Measurements from ENCODE around the gene FNDC3B.

The FNDC3B gene

DNA sequence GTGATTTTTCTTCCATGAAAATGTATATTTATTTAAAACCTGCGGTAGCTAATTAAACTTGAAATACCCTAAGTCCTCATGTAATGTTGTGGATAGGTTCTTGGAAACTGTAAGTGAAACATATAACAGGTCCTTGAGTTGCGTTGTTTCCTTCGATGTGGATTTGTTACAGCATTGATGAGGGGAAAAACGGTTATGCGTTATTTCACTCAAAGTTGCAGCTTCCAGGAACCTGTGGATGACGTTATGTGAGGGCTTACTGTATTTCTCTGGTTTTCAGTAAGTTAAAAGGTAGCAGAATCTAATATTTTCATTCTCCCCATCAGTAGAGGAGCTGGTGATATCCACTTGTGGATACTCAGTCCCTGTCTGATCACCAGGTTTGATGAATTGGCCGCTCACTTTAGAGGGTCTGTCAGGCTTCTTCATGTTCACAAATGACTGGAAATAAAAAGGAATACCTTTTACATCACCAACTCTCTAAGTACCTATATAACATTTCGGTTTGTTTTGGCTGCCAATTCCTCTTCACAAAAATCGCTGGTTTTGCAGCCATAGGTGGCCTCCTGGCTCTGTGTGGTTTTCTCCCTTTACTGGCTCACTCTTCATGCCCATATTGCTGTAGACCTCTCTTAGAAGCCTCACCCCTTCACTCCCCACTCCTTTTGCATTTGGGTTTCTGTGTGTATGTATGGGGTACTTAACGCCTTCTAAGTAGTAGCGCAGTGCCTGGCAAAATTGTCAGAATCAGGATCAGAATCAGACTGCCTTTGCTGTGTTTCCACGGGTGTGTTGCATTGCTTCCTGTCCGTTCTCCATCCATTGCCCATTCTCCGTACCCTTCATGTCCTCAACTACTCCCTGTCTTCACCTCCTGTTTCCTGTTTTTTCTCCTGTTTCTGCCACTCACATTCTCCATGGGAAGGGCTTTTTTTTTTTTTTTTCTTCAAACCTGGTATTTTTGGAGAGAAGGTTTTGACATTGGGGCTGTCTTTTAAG lies 112.6 kb downstream of the FNDC3B start:
- Histone ChIP-seq H3K27ac (ENCODE audit: low read depth, low read length) (peak overlapping the region; percentile 96), H3K4me1 (ENCODE audit: control insufficient read depth in 5 of 5, insufficient read depth in 5 of 5, low read length in 5 of 5) (peaks cover 16 to 47% (median 40%) of the 10 kb centered on the region in 5 donors), H3K36me3 (ENCODE audit: control insufficient read depth in 5 of 5, insufficient read depth in 5 of 5, low read length in 5 of 5) (peaks cover 0 to 7% (median 0%) of the 10 kb centered on the region in 5 donors), H3K27me3 (ENCODE audit: control insufficient read depth in 5 of 5, insufficient read depth in 4 of 5, low read length in 5 of 5) (no peaks in the 10 kb centered on the region), H3K4me3 (ENCODE audit: low read depth in 1 of 5, low read length in 5 of 5) (no peak overlapping the region), H3K9me3 (ENCODE audit: control insufficient read depth in 5 of 5, low read length in 5 of 5) (no peaks in the 10 kb centered on the region), H3K9ac (ENCODE audit: low read length in 5 of 5) (peak overlapping the region in 2 of 5 donors; percentile 59 to 64)

DNA sequence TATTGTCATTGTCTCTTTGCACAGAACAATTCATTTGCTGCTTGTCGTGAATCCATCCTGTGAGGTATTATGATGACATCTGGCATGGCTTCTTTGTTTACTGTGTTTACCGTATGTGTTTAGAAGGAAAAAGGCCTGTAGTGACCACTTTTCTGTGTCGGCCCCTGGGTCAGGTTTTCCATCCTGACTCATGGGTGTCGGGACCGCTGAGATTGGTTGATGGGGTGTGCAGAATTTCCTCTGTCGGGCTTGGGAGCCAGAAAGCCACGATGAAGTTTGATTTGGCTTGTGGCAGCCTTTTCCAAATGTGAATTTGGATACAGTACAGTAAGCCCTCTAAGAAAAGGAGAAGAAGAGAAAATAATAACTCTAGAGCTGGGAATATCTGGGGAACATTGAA lies 113.5 kb downstream of the FNDC3B start:
- H3K27me3 ChIP-seq (ENCODE audit: control insufficient read depth in 5 of 5, insufficient read depth in 4 of 5, low read length in 5 of 5): no peaks in the 10 kb centered on the region
- peaks cover 0 to 7% (median 0%) of the 10 kb centered on the region in 5 donors for H3K36me3 ChIP-seq (ENCODE audit: control insufficient read depth in 5 of 5, insufficient read depth in 5 of 5, low read length in 5 of 5)
- peak overlapping the region; percentile 96 for H3K27ac ChIP-seq (ENCODE audit: low read depth, low read length)
- H3K4me1 ChIP-seq (ENCODE audit: control insufficient read depth in 5 of 5, insufficient read depth in 5 of 5, low read length in 5 of 5): peaks cover 16 to 54% (median 43%) of the 10 kb centered on the region in 5 donors
- no peaks in the 10 kb centered on the region for H3K9me3 ChIP-seq (ENCODE audit: control insufficient read depth in 5 of 5, low read length in 5 of 5)
- peak overlapping the region in 3 of 5 donors; percentile 19 to 64 (median 59) for H3K9ac ChIP-seq (ENCODE audit: low read length in 5 of 5)
- H3K4me3 ChIP-seq (ENCODE audit: low read depth in 1 of 5, low read length in 5 of 5): peak overlapping the region in 1 of 5 donors; percentile 40

DNA sequence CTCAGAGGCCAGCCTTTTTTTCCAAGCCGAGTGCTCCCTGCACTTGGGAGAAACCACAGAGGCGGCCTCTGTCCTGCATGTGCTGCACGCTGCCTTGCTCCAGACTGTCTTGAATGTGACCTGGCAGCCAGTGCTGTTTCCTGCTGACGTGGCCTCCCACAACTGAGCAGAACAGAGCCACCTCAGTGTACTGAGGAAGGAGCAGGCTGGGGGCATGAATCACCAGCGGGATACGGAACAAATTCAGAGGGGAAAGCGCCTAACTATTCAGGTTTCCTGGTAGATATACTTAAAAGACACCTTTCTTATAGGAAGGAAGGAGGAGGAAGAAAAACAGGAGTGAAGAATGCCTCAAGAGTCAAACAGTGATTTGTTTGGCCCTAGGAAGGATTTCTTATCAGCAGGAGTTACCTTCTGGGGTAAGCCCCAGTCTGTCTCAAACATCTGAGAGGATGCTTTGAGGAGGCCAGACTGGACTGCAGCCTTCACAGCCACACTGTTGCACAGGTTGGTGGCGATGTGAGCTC lies 114.0 kb downstream of the FNDC3B start:
- Histone ChIP-seq H3K9ac (ENCODE audit: low read length in 5 of 5) (peak overlapping the region in 4 of 5 donors; percentile 54 to 87 (median 78)), H3K4me1 (ENCODE audit: control insufficient read depth in 5 of 5, insufficient read depth in 5 of 5, low read length in 5 of 5) (peaks cover 16 to 54% (median 43%) of the 10 kb centered on the region in 5 donors), H3K9me3 (ENCODE audit: control insufficient read depth in 5 of 5, low read length in 5 of 5) (no peaks in the 10 kb centered on the region), H3K4me3 (ENCODE audit: low read depth in 1 of 5, low read length in 5 of 5) (peak overlapping the region in 2 of 5 donors; percentile 32 to 40), H3K36me3 (ENCODE audit: control insufficient read depth in 5 of 5, insufficient read depth in 5 of 5, low read length in 5 of 5) (peaks cover 0 to 7% (median 0%) of the 10 kb centered on the region in 5 donors), H3K27ac (ENCODE audit: low read depth, low read length) (peak overlapping the region; percentile 96), H3K27me3 (ENCODE audit: control insufficient read depth in 5 of 5, insufficient read depth in 4 of 5, low read length in 5 of 5) (no peaks in the 10 kb centered on the region)

DNA sequence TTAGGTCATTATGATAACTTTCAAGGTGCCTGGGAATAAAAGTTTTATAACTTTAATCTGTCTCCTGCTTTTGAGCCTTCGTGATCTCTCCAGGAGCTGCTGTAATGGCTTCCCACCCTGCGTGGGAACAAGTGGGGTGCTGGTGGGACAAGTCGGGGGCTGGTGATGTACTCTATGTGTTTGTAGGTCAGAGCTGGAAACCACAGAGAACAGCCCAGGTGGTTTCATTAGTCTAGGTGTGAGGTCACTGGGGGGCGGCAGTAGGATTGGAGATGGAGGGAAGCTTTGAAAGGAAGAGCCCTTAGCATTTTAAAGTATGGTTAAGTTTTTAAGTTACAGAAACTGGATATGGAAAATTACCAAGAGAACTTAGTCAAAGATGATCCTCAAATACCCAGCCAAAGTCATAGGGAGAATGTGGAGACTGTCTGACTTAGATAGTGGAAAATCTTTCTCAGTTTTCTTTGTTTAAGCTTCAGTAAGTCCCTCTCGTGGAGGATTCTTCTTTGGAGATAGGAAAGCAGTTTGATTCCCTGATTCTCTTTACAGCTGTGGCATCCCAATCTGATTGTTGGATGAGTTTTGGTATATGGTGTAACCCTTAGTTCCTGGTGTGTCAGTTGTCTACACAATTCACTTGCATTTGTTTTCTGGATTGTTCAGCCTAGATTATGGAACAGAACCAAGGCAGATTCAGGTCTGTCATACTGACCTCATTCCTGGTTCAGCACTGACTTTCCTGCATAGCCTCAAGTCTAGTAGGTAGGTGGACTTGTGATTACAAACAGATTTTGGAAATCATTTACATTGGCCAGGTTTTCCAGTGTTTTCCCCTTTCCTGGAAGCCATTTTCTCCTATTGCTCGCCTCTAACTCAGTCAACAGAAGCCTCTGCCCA lies 115.6 kb downstream of the FNDC3B start:
- peaks cover 17 to 61% (median 48%) of the 10 kb centered on the region in 5 donors for H3K4me1 ChIP-seq (ENCODE audit: control insufficient read depth in 5 of 5, insufficient read depth in 5 of 5, low read length in 5 of 5)

DNA sequence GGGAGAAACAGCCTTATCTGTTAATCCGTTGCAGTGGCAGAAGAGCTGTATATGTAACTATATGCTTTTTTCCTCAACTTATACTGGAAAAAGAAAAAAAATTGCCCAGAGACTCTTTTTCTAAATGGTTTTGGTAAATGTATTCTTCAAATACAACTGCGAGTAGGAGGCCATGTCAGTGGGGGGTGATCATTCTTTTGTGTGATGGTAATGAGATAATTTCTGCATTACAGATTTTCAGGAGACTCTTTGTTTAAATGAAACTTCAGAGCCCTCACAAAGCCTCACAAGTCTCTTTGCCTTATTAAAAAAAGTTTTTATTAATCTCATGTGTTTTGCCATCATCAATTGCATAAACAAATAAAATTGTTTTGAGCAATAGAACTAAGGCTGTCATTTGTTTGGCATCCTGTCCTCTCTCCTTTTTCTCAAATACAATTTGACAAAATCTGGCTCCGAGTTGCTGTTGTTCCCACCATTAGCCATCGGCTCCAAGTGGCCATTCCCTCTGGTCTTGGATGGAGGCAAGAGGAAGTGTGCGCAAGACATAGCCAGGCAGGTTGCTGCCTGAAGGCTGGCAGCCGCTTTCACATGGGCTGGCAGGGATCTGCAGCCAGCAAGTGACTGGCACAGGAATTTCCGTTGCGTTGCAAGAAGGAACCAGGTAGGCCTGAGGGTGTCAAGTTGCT lies 116.7 kb downstream of the FNDC3B start:
- Histone ChIP-seq H3K4me3 (ENCODE audit: low read depth in 1 of 5, low read length in 5 of 5) (no peak overlapping the region), H3K9me3 (ENCODE audit: control insufficient read depth in 5 of 5, low read length in 5 of 5) (no peaks in the 10 kb centered on the region), H3K27ac (ENCODE audit: low read depth, low read length) (peak overlapping the region; percentile 96), H3K4me1 (ENCODE audit: control insufficient read depth in 5 of 5, insufficient read depth in 5 of 5, low read length in 5 of 5) (peaks cover 18 to 65% (median 53%) of the 10 kb centered on the region in 5 donors), H3K36me3 (ENCODE audit: control insufficient read depth in 5 of 5, insufficient read depth in 5 of 5, low read length in 5 of 5) (no peaks in the 10 kb centered on the region), H3K9ac (ENCODE audit: low read length in 5 of 5) (peak overlapping the region in 1 of 5 donors; percentile 8), H3K27me3 (ENCODE audit: control insufficient read depth in 5 of 5, insufficient read depth in 4 of 5, low read length in 5 of 5) (no peaks in the 10 kb centered on the region)

More for the DNA sequence above, 115.6 kb downstream of the FNDC3B start:
- Histone ChIP-seq H3K36me3 (ENCODE audit: control insufficient read depth in 5 of 5, insufficient read depth in 5 of 5, low read length in 5 of 5) (no peaks in the 10 kb centered on the region), H3K27me3 (ENCODE audit: control insufficient read depth in 5 of 5, insufficient read depth in 4 of 5, low read length in 5 of 5) (no peaks in the 10 kb centered on the region), H3K27ac (ENCODE audit: low read depth, low read length) (peak overlapping the region; percentile 96), H3K4me3 (ENCODE audit: low read depth in 1 of 5, low read length in 5 of 5) (no peak overlapping the region), H3K9ac (ENCODE audit: low read length in 5 of 5) (peak overlapping the region in 1 of 5 donors; percentile 8), H3K9me3 (ENCODE audit: control insufficient read depth in 5 of 5, low read length in 5 of 5) (no peaks in the 10 kb centered on the region)

DNA sequence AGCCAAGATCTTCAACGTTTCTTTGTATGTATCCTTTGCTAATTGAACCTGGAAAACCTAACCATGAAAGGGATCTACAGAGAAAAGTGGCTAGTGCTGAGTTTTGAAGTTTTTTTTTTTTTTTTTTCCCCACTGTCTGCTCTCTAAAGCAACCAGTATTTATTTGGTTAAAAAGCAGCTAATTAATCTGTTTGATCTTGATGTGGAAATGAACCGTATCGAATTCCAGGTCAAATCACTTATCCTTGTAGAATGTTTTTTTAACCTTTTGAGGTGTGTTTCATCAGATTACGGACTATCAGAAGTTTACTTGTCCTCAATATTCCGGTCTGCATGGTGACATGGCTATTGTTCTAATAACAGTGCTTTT lies 117.2 kb downstream of the FNDC3B start:
- Histone ChIP-seq H3K4me1 (ENCODE audit: control insufficient read depth in 5 of 5, insufficient read depth in 5 of 5, low read length in 5 of 5) (peaks cover 18 to 65% (median 53%) of the 10 kb centered on the region in 5 donors), H3K9ac (ENCODE audit: low read length in 5 of 5) (no peak overlapping the region), H3K4me3 (ENCODE audit: low read depth in 1 of 5, low read length in 5 of 5) (no peak overlapping the region)

DNA sequence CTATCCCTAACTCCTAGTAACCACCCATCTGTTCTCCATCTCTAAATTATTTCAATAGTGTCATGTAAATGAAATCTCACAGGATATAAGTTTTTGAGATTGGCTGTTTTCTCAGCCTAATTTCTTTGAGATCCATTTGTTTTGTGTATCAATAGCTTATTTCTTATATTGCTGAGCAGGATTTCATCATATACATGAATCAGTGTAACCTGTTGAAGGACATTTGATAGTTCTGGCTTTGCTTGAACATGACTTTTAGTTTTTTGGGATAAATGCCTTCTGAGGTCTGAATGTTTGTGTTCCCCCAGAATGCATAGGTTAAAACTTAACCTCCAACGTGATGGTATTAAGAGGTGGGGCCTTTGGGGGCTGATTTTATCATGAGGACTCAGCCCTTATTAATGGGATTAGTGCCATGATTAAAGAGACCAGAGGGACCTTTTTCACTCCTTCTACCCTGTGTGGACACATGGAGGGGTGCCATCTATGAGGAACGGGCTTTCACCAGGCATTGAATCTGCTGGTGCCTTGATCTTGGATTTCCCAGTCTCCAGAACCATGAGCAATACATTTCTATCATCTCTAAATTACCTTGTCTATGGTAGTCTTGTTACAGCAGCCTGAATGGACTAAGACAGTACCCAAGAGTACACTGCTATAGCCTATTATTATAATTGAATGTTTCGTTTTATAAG lies 118.3 kb downstream of the FNDC3B start:
- H3K36me3 ChIP-seq (ENCODE audit: control insufficient read depth in 5 of 5, insufficient read depth in 5 of 5, low read length in 5 of 5): peaks cover 0 to 6% (median 0%) of the 10 kb centered on the region in 5 donors
- peak overlapping the region; percentile 96 for H3K27ac ChIP-seq (ENCODE audit: low read depth, low read length)
- H3K27me3 ChIP-seq (ENCODE audit: control insufficient read depth in 5 of 5, insufficient read depth in 4 of 5, low read length in 5 of 5): no peaks in the 10 kb centered on the region
- H3K4me1 ChIP-seq (ENCODE audit: control insufficient read depth in 5 of 5, insufficient read depth in 5 of 5, low read length in 5 of 5): peaks cover 13 to 55% (median 44%) of the 10 kb centered on the region in 5 donors
- H3K4me3 ChIP-seq (ENCODE audit: low read depth in 1 of 5, low read length in 5 of 5): no peak overlapping the region
- H3K9me3 ChIP-seq (ENCODE audit: control insufficient read depth in 5 of 5, low read length in 5 of 5): no peaks in the 10 kb centered on the region
- H3K9ac ChIP-seq (ENCODE audit: low read length in 5 of 5): no peak overlapping the region

More for the DNA sequence above, 117.2 kb downstream of the FNDC3B start:
- Histone ChIP-seq H3K9me3 (ENCODE audit: control insufficient read depth in 5 of 5, low read length in 5 of 5) (no peaks in the 10 kb centered on the region), H3K27ac (ENCODE audit: low read depth, low read length) (peak overlapping the region; percentile 96), H3K36me3 (ENCODE audit: control insufficient read depth in 5 of 5, insufficient read depth in 5 of 5, low read length in 5 of 5) (peaks cover 0 to 3% (median 0%) of the 10 kb centered on the region in 5 donors), H3K27me3 (ENCODE audit: control insufficient read depth in 5 of 5, insufficient read depth in 4 of 5, low read length in 5 of 5) (no peaks in the 10 kb centered on the region)

DNA sequence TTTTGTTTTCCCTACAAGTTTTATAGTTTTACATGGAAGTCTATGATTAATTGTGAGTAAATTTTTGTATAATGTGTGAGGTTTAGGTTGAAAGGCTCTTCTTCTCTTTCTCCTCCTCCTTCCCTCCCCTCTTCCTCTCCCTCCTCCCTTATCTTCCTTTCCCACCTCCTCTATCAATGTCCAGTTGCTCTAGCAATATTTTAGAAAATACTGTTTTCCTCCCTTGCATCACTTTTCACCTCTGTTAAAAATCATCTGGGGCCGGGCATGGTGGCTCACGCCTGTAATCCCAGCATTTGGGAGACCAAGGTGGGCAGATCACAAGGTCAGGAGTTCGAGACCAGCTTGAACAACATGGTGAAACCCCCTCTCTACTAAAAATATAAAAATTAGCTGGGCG lies 119.4 kb downstream of the FNDC3B start:
- no peak overlapping the region for H3K27ac ChIP-seq (ENCODE audit: low read depth, low read length)
- no peaks in the 10 kb centered on the region for H3K9me3 ChIP-seq (ENCODE audit: control insufficient read depth in 5 of 5, low read length in 5 of 5)
- H3K4me3 ChIP-seq (ENCODE audit: low read depth in 1 of 5, low read length in 5 of 5): no peak overlapping the region
- H3K9ac ChIP-seq (ENCODE audit: low read length in 5 of 5): peak overlapping the region in 1 of 5 donors; percentile 42
- H3K27me3 ChIP-seq (ENCODE audit: control insufficient read depth in 5 of 5, insufficient read depth in 4 of 5, low read length in 5 of 5): no peaks in the 10 kb centered on the region
- H3K36me3 ChIP-seq (ENCODE audit: control insufficient read depth in 5 of 5, insufficient read depth in 5 of 5, low read length in 5 of 5): peaks cover 0 to 6% (median 0%) of the 10 kb centered on the region in 5 donors
- H3K4me1 ChIP-seq (ENCODE audit: control insufficient read depth in 5 of 5, insufficient read depth in 5 of 5, low read length in 5 of 5): peaks cover 5 to 45% (median 34%) of the 10 kb centered on the region in 5 donors
